VCaP (cell line): ENCODE data around the gene PRKAG1.

Source experiments
- H3K27ac ChIP-seq: fragments of 450-650 bp; 2 replicates; pipeline ENCODE4 v1.5.1; 2017
- CTCF ChIP-seq: fragments of 450-650 bp; conservative IDR thresholded peaks from 2 replicates; pipeline ENCODE4 v1.5.1; 2017; ENCODE audit warnings: mild to moderate bottlenecking, moderate library complexity

PRKAG1 gene

GRCh38 chr12:49022558-49023178 is 4.1 kb upstream of the PRKAG1 start:
- H3K27ac ChIP-seq: no peak overlapping the region
- TF ChIP-seq CTCF: no peak

GRCh38 chr12:49021292-49021915 is 2.8 kb upstream of the PRKAG1 start:
- no peak overlapping the region for H3K27ac ChIP-seq
- TF ChIP-seq CTCF: no peak

GRCh38 chr12:49020441-49020840 is 1.9 kb upstream of the PRKAG1 start:
- no peak for TF ChIP-seq CTCF
- no peak overlapping the region; the same call in 1 of the 2 replicates for H3K27ac ChIP-seq

- peak; percentile 53 for TF ChIP-seq CTCF
- H3K27ac ChIP-seq: peak overlapping the region; percentile 95
These were observed 1.1 kb upstream of the PRKAG1 start for GRCh38 chr12:49019443-49020324.

GRCh38 chr12:49019120-49019430 is 499 bp upstream of the PRKAG1 start:
- TF ChIP-seq CTCF: no peak
- peak overlapping the region; percentile 95 for H3K27ac ChIP-seq

- no peak for TF ChIP-seq CTCF
- peak overlapping the region; percentile 95 for H3K27ac ChIP-seq
These were observed 700 bp downstream of the PRKAG1 start for GRCh38 chr12:49017891-49018260.

- TF ChIP-seq CTCF: no peak
- no peak overlapping the region for H3K27ac ChIP-seq
These were observed 3.4 kb downstream of the PRKAG1 start for GRCh38 chr12:49015196-49015595.
